Fibroblast of skin of left quadriceps (primary cell): Measurements from ENCODE around the gene MID1IP1.

Experiments
- DNase-seq, 2 experiments: peaks; one replicate each; pipeline ENCODE4 v3.0.0-alpha.2; 2013; ENCODE audit warnings: low read depth in 2 of 2

The MID1IP1 gene

GRCh38 chrX:38816155-38816554, 14.9 kb downstream of the MID1IP1 start:
- DNase-seq: no peak

GRCh38 chrX:38817004-38817703, 15.9 kb downstream of the MID1IP1 start:
- no peak for DNase-seq

GRCh38 chrX:38819163-38819562, 17.9 kb downstream of the MID1IP1 start:
- no peak for DNase-seq

- DNase-seq: no peak
These were observed 18.4 kb downstream of the MID1IP1 start for GRCh38 chrX:38819709-38820108.

GRCh38 chrX:38820751-38821150, 19.5 kb downstream of the MID1IP1 start:
- no peak for DNase-seq

GRCh38 chrX:38824176-38824575, 22.9 kb downstream of the MID1IP1 start:
- no peak for DNase-seq

GRCh38 chrX:38831949-38832348, 30.7 kb downstream of the MID1IP1 start:
- no peak for DNase-seq

- DNase-seq: no peak
These were observed 36.1 kb downstream of the MID1IP1 start for GRCh38 chrX:38837389-38837788.

- no peak for DNase-seq
These were observed 38.0 kb downstream of the MID1IP1 start for GRCh38 chrX:38839277-38839676.

- no peak for DNase-seq
These were observed 38.7 kb downstream of the MID1IP1 start for GRCh38 chrX:38839944-38840343.

GRCh38 chrX:38841750-38842149, 40.5 kb downstream of the MID1IP1 start:
- DNase-seq: no peak

GRCh38 chrX:38845426-38845825, 44.2 kb downstream of the MID1IP1 start:
- no peak for DNase-seq

- DNase-seq: no peak
These were observed 46.1 kb downstream of the MID1IP1 start for GRCh38 chrX:38847206-38847902.

- no peak for DNase-seq
These were observed 46.6 kb downstream of the MID1IP1 start for GRCh38 chrX:38847903-38848230.

GRCh38 chrX:38848671-38849455, 47.6 kb downstream of the MID1IP1 start:
- DNase-seq: no peak

- DNase-seq: no peak
These were observed 49.7 kb downstream of the MID1IP1 start for GRCh38 chrX:38850807-38851544.

- DNase-seq: no peak
These were observed 53.0 kb downstream of the MID1IP1 start for GRCh38 chrX:38854305-38854704.
